GM15510 (cell line): ENCODE results near the gene HELZ.

Experiments
- POLR2A ChIP-seq: IDR thresholded peaks from 3 replicates; pipeline ENCODE4 v1.6.1; 2011; ENCODE audit warnings: borderline replicate concordance; ENCODE audit not compliant: insufficient read length; ENCODE audit errors: extremely low read depth

HELZ gene

GRCh38 chr17:67132366-67132765, 112.6 kb downstream of the HELZ start:
- no peak for TF ChIP-seq POLR2A

GRCh38 chr17:67130768-67131167, 114.2 kb downstream of the HELZ start:
- no peak for TF ChIP-seq POLR2A

- TF ChIP-seq POLR2A: no peak
Observed at GRCh38 chr17:67129283-67129682, 115.7 kb downstream of the HELZ start.

GRCh38 chr17:67128700-67129099, 116.3 kb downstream of the HELZ start:
- no peak for TF ChIP-seq POLR2A

GRCh38 chr17:67127925-67128324, 117.1 kb downstream of the HELZ start:
- TF ChIP-seq POLR2A: no peak

- TF ChIP-seq POLR2A: no peak
Observed at GRCh38 chr17:67126983-67127382, 118.0 kb downstream of the HELZ start.

- TF ChIP-seq POLR2A: no peak
Observed at GRCh38 chr17:67125924-67126323, 119.1 kb downstream of the HELZ start.

GRCh38 chr17:67125417-67125816, 119.6 kb downstream of the HELZ start:
- TF ChIP-seq POLR2A: no peak

GRCh38 chr17:67124450-67125148, 120.4 kb downstream of the HELZ start:
- no peak for TF ChIP-seq POLR2A

GRCh38 chr17:67123699-67124098, 121.3 kb downstream of the HELZ start:
- no peak for TF ChIP-seq POLR2A

- TF ChIP-seq POLR2A: no peak
Observed at GRCh38 chr17:67121316-67121891, 123.6 kb downstream of the HELZ start.

- TF ChIP-seq POLR2A: no peak
Observed at GRCh38 chr17:67119102-67119501, 125.9 kb downstream of the HELZ start.

- no peak for TF ChIP-seq POLR2A
Observed at GRCh38 chr17:67116045-67116575, 128.9 kb downstream of the HELZ start.

- no peak for TF ChIP-seq POLR2A
Observed at GRCh38 chr17:67115401-67115800, 129.6 kb downstream of the HELZ start.

GRCh38 chr17:67113486-67113885, 131.5 kb downstream of the HELZ start:
- no peak for TF ChIP-seq POLR2A

- no peak for TF ChIP-seq POLR2A
Observed at GRCh38 chr17:67111808-67112207, 133.2 kb downstream of the HELZ start.
